HG03280 (cell line): Measurements from ENCODE around the gene CTU2.

Experiments used
- ATAC-seq: cut with Tn5 transposase; IDR thresholded peaks from one replicate; pipeline ENCODE4 v1.9.1; 2021; ENCODE audit warnings: mild to moderate bottlenecking, moderate library complexity; ENCODE audit not compliant: unreplicated experiment

The CTU2 gene

DNA sequence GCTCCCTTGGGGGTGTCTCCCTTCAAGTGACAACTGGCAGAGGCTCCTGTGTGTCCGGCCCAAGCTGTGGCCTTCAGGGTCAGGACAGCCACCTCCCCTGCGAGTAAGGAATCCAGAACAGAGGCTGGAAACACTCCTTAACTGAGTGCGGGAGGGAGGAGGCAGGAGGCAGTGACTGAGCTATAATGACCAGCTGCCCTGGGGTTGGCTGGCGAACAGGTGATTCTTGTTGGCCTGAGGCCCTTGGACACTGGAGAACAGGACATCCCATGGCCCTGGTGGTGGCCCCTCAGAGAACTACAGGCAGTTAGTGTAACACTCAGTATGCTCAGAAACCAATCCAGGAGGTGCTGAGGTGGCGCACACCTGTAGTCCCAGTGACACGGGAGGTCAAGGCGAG, 10.6 kb upstream of the CTU2 start:
- ATAC-seq, result no peak

DNA sequence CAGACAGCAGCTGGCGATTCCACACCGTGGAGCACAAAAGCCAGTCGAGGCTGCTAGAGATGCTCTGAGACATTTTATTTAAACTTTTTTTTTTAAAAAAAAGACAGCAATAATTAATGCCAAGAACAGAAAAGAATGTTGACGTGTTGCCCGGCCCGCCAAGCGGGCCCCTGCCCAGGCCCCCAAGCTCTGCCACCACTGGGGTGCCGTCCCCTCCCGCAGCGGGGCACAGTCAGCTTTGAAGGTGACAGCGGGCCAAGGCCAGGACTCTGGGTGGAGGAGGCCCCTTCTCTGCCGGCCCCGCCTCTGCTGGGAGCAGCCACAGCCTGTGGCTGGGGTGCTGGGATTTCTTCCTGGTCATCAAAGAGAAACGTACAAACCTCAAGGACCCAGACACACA, 9.9 kb upstream of the CTU2 start:
- no peak for ATAC-seq

DNA sequence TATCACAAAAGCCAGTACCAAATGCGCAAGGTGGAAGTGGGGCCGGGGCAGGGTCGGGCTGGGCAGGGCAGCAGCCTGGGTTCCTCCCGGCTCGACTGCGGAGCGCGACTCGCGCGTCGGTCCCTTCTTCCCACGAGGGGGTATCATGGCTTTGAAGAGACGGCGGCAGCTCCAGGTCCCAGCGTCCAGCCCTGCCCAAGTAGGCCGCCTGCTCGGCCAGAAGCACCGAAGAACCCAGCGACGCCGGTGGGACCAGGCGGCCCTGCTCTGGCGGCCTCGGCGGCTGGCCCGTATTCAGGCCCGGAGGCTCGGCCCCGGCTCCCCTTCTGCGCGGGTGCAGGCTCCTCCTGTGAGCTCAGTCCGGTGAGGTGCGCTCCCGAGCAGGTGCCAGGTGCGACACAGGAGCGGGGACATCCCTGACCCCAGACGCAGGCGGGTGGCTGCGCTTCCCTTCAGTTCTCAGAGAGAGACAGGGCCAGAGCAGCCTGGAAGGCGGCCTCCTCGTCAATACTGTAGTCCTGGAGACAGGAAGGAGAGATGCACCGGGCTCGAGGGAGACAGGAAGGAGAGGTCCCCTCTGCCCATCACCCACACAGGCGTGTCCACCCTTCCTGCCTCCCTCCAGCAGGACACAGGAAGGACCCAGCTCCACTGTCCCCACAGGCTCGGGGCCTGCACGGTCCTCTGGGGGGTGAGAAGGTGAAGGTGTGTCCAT, 9.0 kb upstream of the CTU2 start:
- ATAC-seq, result no peak

DNA sequence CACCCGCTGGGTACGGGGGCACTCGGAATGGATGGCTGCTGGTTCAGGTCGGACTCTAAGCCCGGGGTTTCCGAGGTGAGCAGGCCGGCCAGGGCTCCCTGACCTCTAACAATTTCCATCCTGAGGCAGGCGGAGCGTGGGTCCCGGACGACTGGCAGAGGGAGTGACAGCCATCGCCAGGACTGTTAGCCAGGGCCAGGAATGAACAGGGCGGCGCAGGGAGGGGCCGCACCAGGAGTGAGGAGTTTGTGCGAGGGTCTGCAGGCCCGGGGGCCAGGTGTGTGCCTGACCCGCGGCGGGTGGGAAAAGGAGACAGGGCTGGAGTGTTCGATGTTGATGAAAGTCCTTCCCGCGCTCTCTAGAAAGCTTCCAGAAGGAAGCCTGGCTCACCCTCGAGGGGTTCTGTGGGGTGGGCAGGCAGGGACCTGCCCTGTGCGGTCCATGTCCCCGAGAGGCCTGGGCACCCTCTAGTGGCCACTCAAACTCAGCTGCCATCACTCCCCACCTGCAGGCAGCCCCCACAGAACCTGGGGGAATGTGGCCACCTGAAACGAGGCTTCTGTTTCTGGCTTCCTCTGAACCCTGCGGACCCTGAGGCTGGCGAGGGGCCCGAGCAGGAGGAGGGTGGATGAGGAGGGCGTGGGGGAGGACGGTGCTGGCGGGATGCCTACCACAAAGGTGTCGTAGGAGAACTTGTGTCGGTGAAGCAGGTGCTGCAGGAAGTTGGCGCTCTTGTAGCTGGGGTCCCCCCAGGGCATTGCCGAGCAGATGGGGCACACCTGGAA, 8.3 kb upstream of the CTU2 start:
- no peak for ATAC-seq

DNA sequence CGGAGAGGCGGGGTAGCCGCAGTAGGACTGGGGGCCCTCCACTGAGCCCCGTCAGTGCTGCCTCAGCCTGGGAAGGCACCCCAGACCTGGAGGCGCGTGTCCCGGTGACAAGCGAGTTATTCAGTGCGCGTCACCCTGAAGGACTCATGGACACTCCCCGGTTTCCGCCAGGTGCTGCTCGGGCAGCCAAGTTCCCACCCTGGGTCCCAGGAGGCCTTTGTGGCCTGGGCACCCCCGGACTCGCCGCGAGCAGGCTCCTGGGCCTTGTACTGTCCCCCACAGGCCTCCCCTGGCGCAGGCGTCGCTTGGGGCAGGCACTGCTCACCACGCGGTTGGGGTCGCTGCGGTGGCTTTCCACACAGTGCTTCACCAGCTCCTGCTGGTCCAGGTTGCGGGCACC, 7.7 kb upstream of the CTU2 start:
- ATAC-seq, result no peak

DNA sequence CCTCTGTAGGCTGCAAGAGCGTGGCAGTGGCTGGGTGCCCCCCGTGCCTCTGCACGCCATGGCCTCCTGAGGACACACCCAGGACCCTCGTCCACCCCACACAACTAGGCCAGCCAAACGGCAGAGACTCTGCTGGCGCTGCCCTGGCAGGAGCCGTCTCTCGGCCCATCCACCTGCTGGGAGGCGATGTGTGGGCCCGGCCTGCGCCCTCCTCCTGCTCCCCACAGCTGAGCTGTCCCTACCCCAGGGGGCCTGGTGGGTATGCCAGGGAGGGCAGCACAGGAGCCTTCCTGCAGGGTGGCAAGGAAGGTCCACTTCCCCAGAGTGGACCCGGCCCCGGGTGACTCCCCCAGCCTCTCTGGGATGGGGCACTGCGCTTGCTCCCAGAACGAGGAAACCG, 7.1 kb upstream of the CTU2 start:
- ATAC-seq, result no peak

DNA sequence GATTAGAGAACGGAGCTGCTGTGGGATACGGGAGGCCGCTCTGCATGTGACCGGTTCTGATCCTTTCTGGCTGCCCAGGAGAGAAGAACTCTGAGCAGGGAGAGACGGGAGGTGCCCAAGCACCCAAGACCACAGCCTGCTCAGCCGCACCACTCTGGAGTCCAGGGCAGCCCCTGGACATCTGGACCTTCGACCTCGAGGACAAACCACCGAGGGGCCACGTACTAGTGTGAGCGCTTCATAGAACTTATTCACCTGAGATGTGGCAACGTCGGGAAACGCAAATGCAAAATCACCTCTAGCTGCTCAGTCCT, 6.0 kb upstream of the CTU2 start:
- ATAC-seq, result no peak

DNA sequence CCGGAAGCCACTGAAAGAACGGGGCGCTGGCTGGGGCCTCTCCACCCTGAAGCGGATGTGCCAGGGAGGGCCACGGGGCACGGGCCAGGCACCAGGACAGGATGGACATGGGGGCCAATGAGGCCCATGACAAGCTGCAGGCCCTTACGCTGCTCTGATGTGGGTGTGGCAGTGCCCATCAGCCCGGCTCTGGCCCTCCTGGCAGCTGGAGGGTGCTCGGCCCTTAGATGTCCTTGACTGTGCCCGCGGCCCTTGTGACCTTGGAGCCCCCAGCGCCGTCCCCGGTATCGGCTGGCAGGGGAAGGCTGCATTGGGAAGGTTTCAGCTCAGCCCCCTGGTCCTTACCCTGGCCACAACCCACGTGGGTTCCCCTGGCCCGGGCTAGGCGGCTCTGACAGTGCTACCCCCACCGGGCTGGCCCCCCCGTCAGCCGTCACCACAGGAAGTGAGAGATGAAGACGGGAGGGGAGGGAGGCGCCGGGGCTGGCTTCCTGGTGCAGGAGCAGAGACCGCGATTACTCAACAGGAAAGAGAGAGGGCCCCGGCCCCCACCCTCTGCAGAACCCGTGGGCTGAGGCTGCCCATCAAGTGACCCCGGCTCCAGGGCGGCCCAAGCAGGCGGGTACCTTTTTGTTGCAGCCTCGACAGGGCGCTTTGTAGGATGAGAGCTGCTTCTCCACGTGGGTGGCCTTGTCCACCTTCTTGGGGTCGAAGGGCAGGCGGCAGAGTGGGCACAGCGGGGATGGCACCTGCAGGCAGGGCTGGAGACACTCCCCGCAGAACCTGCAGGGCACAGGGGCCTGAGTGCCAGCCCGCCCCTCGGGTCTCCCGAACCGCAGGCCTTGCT, 5.4 kb upstream of the CTU2 start:
- peak; percentile 73 for ATAC-seq

DNA sequence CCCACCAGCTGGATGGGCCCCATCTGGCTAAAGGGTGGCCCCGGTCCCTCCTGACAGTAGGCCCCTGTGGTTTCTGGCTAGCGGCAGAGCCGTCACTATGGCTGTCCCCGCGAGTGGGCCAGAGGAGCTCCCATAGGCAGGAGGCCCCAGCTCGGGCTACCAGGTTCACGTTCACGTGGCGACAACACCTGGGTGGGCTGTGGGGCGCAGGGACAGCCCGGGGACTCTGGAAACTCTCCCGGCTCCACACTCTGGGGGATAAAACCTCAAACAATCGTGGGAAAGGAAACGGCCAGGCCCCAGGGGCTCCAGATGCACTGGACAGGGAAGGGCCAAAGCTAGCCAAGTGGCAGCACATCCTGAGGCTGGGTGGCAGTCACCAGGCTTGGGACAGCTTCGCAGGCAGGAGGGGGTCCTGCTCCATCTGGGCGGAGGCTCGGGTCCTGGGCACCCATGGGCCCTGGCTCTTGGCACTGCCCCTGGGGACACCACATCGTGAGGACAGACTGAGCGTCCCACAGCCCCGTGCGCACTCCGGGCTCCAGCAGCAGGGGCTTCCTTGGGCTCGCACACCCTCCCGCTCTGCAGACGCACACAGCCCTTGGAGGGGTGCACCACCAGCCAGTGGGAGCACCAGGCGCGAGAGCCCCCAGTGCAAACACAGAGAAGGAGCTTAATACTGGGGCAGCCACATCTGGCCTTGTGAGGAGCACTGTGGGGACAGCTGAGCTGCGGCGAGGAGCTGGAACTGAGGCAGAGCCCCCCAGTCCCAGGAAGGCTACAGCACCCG, 4.5 kb upstream of the CTU2 start:
- no peak for ATAC-seq

DNA sequence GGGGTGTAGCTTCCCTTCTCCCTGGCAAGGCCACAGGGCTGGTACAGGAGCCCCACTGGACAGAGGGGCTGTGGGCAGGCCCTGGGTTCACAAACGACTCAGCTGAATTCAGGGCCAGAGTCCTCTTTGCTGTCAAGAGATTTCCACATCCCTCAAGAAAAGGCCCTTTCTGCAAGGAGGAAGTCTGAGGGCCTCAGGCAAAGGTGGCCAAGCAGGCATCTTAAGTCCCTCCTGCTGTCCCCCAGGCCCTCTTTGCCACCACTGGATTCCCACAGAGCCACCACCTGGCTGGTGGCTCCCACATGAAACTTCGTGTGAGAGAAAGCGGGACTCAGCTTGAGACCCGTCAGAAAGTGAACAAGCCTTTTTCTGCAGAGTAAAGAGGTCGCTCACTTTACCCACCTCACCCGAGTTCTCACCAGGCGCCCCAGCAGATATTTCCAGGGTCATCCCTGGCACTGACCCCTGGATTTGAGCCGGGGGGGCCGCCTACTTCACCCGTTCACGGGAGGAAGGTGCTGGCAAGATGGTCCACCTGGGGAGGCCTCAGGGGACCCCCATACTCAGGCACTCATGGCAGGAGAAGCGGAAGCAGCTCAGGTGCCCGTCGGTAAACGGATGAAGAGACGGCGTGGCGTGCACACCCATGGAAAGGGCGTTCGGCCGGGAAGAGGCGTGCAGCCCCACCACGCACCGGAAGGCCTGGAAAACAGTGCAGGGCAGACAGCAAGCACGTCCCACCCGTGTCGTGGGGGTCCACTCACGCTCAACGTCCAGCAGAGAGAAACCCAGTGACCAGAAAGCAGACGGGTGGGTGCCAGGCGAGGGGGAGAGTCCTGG, 3.7 kb upstream of the CTU2 start:
- ATAC-seq, result no peak

DNA sequence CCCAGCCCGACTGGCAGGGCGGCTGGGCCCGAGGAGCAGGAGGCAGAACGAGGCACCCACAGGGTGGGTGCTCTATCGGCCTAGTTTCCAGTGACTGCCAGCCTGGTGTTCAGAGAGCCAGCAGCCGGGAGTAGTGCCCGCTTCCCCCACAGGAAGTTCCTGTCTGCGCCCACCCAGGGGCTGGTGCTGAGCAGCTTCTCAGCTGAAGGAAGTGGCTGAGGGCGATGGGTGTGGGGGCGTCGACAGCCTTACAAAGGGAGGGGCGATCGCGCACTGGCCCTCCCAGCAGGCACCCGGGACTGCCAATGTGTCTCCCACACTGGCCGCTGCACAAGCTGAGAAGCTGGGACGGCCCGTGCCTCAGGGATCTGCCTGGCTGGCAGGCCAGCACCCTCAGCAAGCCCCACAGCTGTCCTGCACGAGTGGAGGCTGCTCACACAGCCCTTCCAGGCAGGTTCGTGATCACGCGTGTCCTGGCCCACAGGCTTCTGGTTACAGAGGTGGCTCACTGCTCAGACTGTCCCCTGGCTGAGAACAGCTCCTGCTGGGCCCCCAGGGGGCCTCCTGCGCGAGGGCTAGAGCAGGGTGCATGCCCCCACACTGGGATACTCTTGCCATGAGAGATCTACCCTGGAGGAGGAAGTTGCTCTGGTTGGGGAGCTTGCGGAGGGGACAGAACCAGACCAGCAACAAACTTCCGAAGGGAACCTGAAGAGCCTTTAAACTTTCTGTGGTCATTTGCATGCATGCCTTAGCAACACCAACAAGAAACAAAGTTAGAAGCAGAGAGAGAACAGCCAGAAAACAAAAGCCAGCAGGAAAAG, 2.6 kb upstream of the CTU2 start:
- ATAC-seq, result no peak

DNA sequence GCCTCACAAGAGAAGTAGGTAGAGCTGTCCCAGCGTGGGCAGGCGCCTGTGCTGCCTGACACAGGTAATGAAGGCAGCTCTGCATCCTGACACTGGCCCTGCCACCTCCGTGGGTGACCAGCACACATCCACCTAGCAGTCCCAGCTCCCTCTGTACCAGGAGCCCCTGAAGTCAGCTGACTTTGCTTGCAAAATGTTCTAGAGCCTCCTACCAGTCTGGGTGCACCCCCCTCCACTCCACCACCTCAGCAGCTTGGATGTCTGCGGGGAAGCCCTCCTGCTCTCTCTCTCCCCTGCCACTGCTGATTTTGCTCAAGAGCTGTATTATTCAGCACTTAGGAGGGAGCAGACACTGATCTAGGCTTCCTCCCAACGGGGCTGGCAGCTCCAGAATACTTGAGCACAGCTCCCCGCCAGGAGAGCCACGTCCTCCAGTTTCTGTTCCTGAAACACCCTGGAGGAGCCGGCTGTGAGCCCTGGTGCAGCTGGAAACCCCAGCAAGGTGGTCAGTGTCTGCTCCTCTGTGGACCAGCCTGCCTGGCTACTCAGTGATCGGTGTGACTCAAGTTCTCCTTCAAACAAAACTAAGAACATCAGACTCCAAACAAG, 1.1 kb upstream of the CTU2 start:
- no peak for ATAC-seq

DNA sequence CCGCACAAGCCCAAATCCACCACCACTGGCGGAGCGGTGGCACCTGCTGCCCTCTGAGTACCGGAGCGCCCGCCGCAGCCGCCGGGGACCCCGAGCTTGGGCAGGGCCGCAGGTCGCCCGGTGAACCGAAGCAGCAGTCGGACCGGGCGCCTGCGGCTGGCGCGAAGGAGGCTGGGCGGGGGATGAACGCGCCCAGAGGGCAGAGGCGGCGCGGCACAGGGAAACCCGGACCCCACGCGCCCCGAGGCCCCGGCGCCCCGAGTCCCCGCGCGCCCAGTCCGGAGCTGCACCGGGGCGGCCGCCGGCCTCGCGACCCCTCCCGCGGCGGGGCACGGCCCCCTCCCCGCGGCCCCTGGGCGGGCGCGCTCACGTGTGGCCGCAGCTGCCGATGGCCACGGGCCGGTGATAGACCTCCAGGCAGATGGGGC, 488 bp upstream of the CTU2 start:
- ATAC-seq, result peak; percentile 24

DNA sequence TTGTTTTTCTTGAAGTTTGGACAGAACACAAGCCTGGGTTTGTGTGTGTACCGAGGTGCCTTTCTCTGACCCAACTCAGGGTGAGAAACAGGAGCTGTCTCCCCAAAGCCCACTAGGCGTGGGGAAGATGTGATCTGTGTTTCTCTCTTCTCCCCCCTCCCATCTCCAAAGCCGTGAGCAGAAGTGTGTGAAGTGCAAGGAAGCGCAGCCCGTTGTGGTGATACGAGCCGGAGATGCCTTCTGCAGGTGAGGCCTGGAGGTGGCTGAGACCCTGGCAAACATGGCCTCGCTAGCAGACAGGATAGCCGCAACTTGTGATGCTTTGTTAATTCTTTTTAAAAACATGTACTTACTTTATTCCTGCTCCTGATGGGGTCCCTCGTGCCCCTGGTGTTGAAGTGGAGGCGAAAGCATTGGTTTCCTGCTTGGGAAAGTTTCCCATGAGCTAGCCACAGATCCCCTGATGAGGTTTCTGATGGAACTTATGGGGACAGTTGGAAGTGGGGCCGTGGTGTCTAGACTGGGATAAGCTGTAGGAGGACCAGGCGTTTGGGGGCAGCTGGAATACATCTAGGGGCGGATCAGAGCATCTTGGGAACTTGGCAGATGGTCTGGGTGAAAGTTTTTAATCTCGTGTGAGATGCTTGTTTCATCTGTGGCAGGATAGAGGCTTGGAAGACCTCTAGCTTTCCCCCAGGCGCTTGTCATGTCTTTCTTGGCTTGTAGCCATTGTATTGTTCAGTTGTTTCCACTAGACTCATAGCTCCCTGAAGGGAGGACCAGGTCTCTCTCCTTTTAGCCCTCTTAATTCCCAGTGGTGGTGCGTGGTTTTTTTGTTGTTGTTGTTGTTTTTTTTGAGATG, 893 bp downstream of the CTU2 start:
- ATAC-seq, result no peak

DNA sequence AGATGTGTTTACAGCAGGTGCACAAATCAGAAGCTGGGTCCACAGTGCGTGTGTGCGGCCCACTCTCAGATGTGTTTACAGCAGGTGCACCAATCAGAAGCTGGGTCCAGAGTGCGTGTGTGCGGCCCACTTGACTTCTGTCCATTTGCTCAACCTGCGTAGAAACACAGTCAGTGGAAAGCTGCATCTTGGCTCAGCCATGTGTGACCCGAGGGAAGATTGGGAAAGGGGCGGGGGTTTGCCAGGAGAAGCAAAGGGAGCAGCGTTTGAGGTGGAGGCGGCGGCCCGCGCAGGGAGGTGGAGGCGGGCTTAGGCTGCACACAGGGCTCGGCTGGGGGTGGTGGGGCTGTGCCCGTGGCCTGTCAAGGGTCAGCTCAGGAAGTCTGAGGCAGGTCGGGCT, 4.3 kb downstream of the CTU2 start:
- no peak for ATAC-seq

DNA sequence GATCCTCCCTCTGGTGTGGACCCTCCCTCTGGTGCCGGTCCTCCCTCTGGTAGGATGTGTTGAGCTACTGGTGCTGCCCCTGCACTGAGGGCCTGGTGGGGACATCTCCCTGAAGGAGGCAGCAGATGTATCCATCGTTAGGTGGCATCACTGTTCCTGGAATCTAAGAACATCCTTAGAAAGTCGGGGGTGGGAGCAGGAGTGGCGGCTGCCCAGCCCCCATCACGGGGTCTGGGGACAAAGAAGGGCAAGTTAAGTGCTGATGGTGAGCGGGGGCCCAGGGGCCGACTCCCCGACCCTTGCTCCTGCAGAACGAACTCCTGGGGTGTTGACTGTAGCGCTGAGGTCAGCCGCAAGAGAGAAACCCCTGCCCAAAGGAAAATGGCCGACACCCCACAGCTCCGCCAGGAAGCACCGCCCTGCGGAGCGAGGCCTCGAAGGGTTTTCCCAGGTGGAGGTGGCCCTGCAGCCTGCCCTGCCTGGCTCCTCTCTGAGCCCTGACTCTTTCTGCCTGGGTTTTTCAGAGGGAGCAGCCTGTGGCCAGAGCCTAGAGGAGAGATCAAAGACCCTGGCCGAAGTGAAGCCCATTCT, 5.5 kb downstream of the CTU2 start:
- ATAC-seq, result no peak

DNA sequence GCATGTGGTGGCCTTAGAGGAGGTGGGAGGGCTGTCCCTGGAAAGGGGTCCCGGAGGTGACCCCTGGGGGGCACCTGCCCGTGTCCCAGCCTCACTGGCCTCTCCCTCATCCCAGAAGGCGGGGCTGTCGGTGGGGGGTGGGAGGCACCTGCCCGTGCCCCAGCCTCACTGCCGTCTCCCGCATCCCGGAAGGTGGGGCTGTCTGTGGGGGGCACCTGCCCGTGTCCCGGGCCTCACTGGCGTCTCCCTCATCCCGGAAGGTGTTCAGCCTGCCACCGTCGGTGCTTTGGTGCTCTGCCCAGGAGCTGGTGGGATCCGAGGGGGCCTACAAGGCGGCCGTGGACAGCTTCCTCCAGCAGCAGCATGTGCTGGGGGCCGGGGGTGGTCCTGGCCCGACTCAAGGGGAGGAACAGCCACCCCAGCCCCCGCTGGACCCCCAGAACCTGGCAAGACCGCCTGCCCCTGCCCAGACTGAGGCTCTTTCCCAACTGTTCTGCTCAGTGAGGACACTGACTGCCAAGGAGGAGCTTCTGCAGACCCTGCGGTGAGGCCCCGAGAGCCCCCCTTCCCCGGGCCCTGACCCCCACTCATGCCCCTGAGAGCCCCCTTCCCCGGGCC, 6.2 kb downstream of the CTU2 start:
- no peak for ATAC-seq
